Thyroid gland (tissue), 4 donors: ENCODE data around the gene BUD31. TPM values are rescaled to one million over a fixed set of nuclear protein-coding genes. Genes with fewer than 3 reads are reported as not detected.

Experiments used
- DNase-seq, 2 donors: peaks; one replicate each; pipeline ENCODE4 v3.0.0-alpha.2; 2019
- H3K27ac ChIP-seq, 3 donors: fragments of 200-600 bp; sonication (generic); 1 replicate in 2 of 3; 2 replicates in 1 of 3; pipeline ENCODE4 v1.5.1; 2016 to 2019; ENCODE audit warnings: mild to moderate bottlenecking in 1 of 3, moderate library complexity in 1 of 3
- H3K27me3 ChIP-seq: fragments of 200-600 bp; sonication (generic); one replicate; pipeline ENCODE4 v1.5.1; 2019
- H3K36me3 ChIP-seq, 2 donors: fragments of 200-600 bp; sonication (generic); one replicate each; pipeline ENCODE4 v1.5.1; 2016 to 2019
- H3K4me1 ChIP-seq, 2 donors: fragments of 200-600 bp; sonication (generic); one replicate each; pipeline ENCODE4 v1.5.1; 2017 to 2019
- H3K4me3 ChIP-seq, 3 donors: fragments of 200-600 bp; sonication (generic); replicated peaks in 1 of 3; 1 replicate in 2 of 3; 2 replicates in 1 of 3; pipeline ENCODE4 v1.5.1; 2016; ENCODE audit warnings: mild to moderate bottlenecking in 1 of 3
- H3K9me3 ChIP-seq: fragments of 200-600 bp; sonication (generic); one replicate; pipeline ENCODE4 v1.5.1; 2017
- POLR2A ChIP-seq, 2 donors: fragments of 450-650 bp; IDR thresholded peaks; one replicate each; pipeline ENCODE4 v1.6.1; 2017; ENCODE audit warnings: antibody characterized with exemption in 2 of 2, mild to moderate bottlenecking in 2 of 2, moderate library complexity in 1 of 2
- WGBS, 2 donors: methylation state at CpG; one replicate each; pipeline ENCODE4 v1.1.5; 2017; 5-methylcytosine and 5-hydroxymethylcytosine counted together
- intact Hi-C: fragments of 100-400 bp; cut with DNase I; formaldehyde crosslinking; loops from one replicate; pipeline ENCODE4 v1.15.1; 2023
- total RNA-seq, 4 donors: library from RNA; depleted of rRNA; stranded (reverse); fragments of >200 nt; gene quantifications; one replicate each; pipeline ENCODE4 v1.2.3, GENCODE V29; 2016
- TF ChIP-seq, protein P1 (sequence below), 6 experiments: fragments of 200-600 bp in 3 of 6; fragments of 450-650 bp in 3 of 6; sonication (generic) in 3 of 6; IDR thresholded peaks; one replicate each; pipeline ENCODE4 v1.5.1; 2016 to 2019; ENCODE audit warnings: antibody characterized with exemption in 6 of 6, mild to moderate bottlenecking in 2 of 6, inconsistent platforms in 1 of 6, moderate library complexity in 1 of 6

The BUD31 gene
- total RNA-seq, 4 donors from 2014 or later = 41.9 to 89.1 (median 65.4) TPM

DNA sequence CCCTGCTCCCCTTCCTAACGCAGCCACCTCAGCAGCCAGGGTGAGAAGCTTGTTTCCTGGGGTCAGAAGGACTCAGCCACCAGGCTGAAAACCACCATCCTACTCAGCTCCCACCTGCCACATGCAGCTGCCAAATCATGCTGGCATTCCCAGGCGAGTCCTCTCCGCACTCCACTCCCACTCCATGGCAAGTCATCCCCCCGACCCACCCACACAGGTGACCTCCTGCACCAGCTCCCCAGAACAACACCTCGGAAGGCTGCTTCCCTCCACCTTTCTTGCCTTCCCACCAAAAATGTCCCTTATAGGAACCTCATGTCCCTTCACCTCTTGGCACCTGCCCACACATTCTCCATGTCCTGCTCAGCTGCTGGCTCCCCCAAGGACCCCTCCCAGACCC lies 5.0 kb upstream of the BUD31 start:
- H3K4me1 ChIP-seq = peaks cover 15 to 28% of the 10 kb centered on the region in 2 donors
- DNase-seq = no peak
- no peak overlapping the region for H3K27ac ChIP-seq
- no peaks in the 10 kb centered on the region for H3K9me3 ChIP-seq
- H3K36me3 ChIP-seq = peaks cover 24 to 42% of the 10 kb centered on the region in 2 donors
- H3K27me3 ChIP-seq = no peaks in the 10 kb centered on the region
- no peak overlapping the region for H3K4me3 ChIP-seq
- 94 to 95% methylated on average over 4 to 5 of the region's 5 CpGs for WGBS, 2 donors
- no peak for TF ChIP-seq POLR2A (IDR thresholded peaks at IDR 0.05)
- TF ChIP-seq, protein P1, sequence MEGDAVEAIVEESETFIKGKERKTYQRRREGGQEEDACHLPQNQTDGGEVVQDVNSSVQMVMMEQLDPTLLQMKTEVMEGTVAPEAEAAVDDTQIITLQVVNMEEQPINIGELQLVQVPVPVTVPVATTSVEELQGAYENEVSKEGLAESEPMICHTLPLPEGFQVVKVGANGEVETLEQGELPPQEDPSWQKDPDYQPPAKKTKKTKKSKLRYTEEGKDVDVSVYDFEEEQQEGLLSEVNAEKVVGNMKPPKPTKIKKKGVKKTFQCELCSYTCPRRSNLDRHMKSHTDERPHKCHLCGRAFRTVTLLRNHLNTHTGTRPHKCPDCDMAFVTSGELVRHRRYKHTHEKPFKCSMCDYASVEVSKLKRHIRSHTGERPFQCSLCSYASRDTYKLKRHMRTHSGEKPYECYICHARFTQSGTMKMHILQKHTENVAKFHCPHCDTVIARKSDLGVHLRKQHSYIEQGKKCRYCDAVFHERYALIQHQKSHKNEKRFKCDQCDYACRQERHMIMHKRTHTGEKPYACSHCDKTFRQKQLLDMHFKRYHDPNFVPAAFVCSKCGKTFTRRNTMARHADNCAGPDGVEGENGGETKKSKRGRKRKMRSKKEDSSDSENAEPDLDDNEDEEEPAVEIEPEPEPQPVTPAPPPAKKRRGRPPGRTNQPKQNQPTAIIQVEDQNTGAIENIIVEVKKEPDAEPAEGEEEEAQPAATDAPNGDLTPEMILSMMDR (IDR thresholded peaks at IDR 0.05) = no peak
- intact Hi-C loops = loop anchor here (10.0 kb wide), 2 partner anchors 79 to 359 kb away; partner anchors contain the start of gene ARPC1A

DNA sequence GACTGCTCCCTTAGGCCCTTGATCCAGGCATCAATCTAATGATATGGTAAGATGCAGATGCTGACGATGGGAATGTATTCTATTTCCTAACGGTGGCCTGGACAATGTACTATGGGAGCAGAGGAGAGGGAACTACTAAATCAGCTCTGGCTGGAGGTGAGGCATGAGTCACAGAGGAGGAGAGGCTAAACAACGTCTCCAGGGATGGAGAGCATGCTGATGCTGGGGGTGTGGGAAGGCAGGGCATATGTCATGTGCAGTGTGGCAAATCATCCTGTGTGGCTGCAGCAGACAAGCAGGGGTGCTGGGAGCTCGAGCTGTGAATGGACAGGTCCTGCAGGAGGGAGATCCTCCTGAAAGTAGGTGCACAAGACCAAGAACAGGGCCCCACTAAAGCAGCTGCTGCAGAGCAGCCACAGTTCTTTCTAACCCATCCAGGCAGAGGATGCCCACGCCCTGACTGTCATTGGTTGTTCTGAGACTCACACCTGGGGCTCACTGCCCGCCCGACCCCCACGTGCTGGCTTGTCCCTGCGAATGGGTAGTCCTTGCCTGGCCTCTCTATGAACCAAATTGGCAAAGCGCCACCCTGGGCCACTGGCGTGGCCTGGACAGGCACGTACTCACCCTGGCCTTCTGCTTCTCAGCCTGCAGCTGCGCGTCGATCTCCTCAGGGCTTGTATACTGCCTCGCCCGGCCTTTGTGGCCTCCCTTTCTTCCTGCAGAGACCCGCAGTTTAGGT lies 4.4 kb upstream of the BUD31 start:
- H3K4me1 ChIP-seq = peaks cover 16 to 25% of the 10 kb centered on the region in 2 donors
- H3K9me3 ChIP-seq = no peaks in the 10 kb centered on the region
- no peak for DNase-seq
- 86 to 87% methylated on average over 18 of the region's 18 CpGs for WGBS, 2 donors
- no peak overlapping the region for H3K27ac ChIP-seq
- intact Hi-C loops = loop anchor here (10.0 kb wide), 2 partner anchors 80 to 360 kb away; partner anchors contain the start of gene ARPC1A
- no peaks in the 10 kb centered on the region for H3K27me3 ChIP-seq
- no peak overlapping the region for H3K4me3 ChIP-seq
- peaks cover 19 to 42% of the 10 kb centered on the region in 2 donors for H3K36me3 ChIP-seq
- no peak for TF ChIP-seq POLR2A (IDR thresholded peaks at IDR 0.05)
- TF ChIP-seq, protein P1 (IDR thresholded peaks at IDR 0.05) = no peak

DNA sequence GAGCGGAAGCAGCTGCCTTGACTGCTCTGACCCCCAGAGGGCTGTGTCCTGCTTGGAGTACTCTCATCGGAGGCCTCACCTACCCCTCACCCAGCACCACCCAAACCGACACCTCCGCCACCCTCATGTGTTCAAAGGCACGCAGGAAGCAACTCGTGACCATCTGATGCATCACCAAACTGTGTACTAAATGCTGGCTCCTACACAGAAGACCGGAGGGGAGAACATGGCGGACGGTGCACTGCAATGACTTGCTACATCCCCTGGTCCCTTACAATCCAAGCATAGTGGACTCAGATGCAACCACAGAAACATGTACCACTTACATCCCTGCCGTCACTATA lies 3.8 kb upstream of the BUD31 start:
- no peaks in the 10 kb centered on the region for H3K9me3 ChIP-seq
- H3K27ac ChIP-seq = no peak overlapping the region
- intact Hi-C loops = loop anchor here (10.0 kb wide), 2 partner anchors 80 to 360 kb away; partner anchors contain the start of gene ARPC1A
- H3K4me3 ChIP-seq = no peak overlapping the region
- peaks cover 21 to 25% of the 10 kb centered on the region in 2 donors for H3K4me1 ChIP-seq
- DNase-seq = no peak
- WGBS, 2 donors = 90 to 96% methylated on average over 10 of the region's 10 CpGs
- H3K27me3 ChIP-seq = no peaks in the 10 kb centered on the region
- TF ChIP-seq, protein P1 (IDR thresholded peaks at IDR 0.05) = no peak
- no peak for TF ChIP-seq POLR2A (IDR thresholded peaks at IDR 0.05)
- peaks cover 19 to 39% of the 10 kb centered on the region in 2 donors for H3K36me3 ChIP-seq

DNA sequence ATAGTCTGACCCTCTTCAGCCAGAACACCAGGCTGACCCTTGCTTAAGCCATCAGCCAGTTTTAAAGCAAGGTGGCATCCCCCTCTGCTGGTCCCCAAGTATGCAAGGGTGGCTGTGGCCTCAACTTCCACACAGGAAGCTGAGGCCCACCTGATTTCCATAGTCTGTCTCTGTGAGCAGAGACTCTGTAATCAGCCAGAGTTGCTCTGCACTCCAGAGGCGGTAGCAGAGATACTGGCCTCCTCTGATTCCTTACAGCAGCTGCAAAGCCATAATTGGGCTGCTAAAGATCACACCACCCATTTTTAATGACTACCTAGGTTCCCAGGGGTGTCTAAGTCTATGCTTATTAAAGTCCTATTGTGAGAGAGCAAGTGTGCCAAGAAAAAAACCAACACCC lies 2.2 kb upstream of the BUD31 start:
- no peak for DNase-seq
- H3K27me3 ChIP-seq = no peaks in the 10 kb centered on the region
- intact Hi-C loops = loop anchor here (10.0 kb wide), 2 partner anchors 82 to 362 kb away; partner anchors contain the start of gene ARPC1A
- TF ChIP-seq POLR2A (IDR thresholded peaks at IDR 0.05) = no peak
- TF ChIP-seq, protein P1 (IDR thresholded peaks at IDR 0.05) = no peak
- H3K4me3 ChIP-seq = no peak overlapping the region
- WGBS, 2 donors = 62 to 86% methylated on average over 1 of the region's 1 CpG
- no peaks in the 10 kb centered on the region for H3K9me3 ChIP-seq
- H3K27ac ChIP-seq = no peak overlapping the region
- H3K4me1 ChIP-seq = peaks cover 23 to 29% of the 10 kb centered on the region in 2 donors
- peaks cover 23 to 31% of the 10 kb centered on the region in 2 donors for H3K36me3 ChIP-seq

DNA sequence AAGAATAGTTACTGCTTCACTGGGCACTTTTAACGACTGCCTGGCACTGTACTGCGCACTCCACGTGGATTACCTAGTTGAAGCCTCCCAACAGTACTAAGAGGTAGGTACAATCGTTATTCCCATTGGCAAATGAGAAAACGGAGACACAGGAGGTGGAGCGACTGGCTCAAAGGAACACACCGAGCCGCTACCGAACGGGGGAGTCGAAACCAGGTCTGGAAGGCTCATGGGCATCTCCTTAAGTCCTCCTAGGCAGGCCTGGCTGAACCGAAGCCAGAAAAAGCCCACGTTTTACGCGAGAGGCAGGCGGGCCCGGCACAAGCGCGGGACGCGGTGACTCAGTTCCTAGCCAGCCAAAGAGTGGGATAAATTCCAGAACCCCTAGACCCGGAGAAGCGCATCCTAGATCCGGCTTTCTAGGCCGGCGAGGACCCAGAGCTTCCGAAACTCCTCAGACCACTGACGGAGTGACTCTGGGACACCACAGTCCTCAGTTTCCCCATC lies 844 bp upstream of the BUD31 start:
- Histone ChIP-seq H3K9me3 (no peaks in the 10 kb centered on the region), H3K27ac (peak overlapping the region; percentile 96 to 99 (median 99)), H3K4me1 (peaks cover 23 to 29% of the 10 kb centered on the region in 2 donors), H3K27me3 (no peaks in the 10 kb centered on the region), H3K4me3 (peak overlapping the region; percentile 93 to 100 (median 96)), H3K36me3 (peaks cover 29 to 35% of the 10 kb centered on the region in 2 donors)
- peak; percentile 41 to 52 for DNase-seq
- WGBS, 2 donors = 0% methylated on average over 21 to 28 of the region's 28 CpGs
- TF ChIP-seq, protein P1 (IDR thresholded peaks at IDR 0.05) = no peak
- no peak for TF ChIP-seq POLR2A (IDR thresholded peaks at IDR 0.05)
- intact Hi-C loops = loop anchor here (10.0 kb wide), 2 partner anchors 83 to 363 kb away; partner anchors contain the start of gene ARPC1A
